OCI-LY1 (cell line): ENCODE measurements around the gene SOST.

Experiments
- H2AFZ ChIP-seq: fragments of 200-600 bp; sonication (generic), shearing (Covaris generic); 2 replicates; pipeline ENCODE4 v1.6.0; 2014; ENCODE audit warnings: antibody characterized with exemption, mild to moderate bottlenecking, low read length
- H3F3A ChIP-seq: fragments of 200-600 bp; sonication (generic), shearing (Covaris generic); 2 replicates; pipeline ENCODE4 v1.6.0; 2014; ENCODE audit warnings: mild to moderate bottlenecking, antibody characterized with exemption, low read length, moderate library complexity; ENCODE audit not compliant: insufficient read depth
- H3K27ac ChIP-seq: fragments of 200-600 bp; sonication (generic); 2 replicates; pipeline ENCODE4 v1.5.1; 2014; ENCODE audit warnings: low read length, mixed run types, mild to moderate bottlenecking, low read depth; ENCODE audit not compliant: poor library complexity, severe bottlenecking
- H3K27me3 ChIP-seq: fragments of 200-600 bp; sonication (generic); 2 replicates; pipeline ENCODE4 v1.6.0; 2014; ENCODE audit warnings: antibody characterized with exemption, mild to moderate bottlenecking, low read length, moderate library complexity; ENCODE audit not compliant: insufficient read depth
- H3K36me3 ChIP-seq: fragments of 200-600 bp; sonication (generic); 2 replicates; pipeline ENCODE4 v1.6.1; 2014; ENCODE audit warnings: mild to moderate bottlenecking, antibody characterized with exemption, low read length, moderate library complexity, mixed read lengths; ENCODE audit not compliant: insufficient read depth
- H3K4me1 ChIP-seq: fragments of 200-600 bp; sonication (generic); 2 replicates; pipeline ENCODE4 v1.5.1; 2014; ENCODE audit warnings: mild to moderate bottlenecking, low read length, moderate library complexity; ENCODE audit not compliant: insufficient read depth, severe bottlenecking
- H3K4me2 ChIP-seq: fragments of 200-600 bp; sonication (generic), shearing (Covaris generic); 2 replicates; pipeline ENCODE4 v1.6.1; 2014; ENCODE audit warnings: low read length
- H3K4me3 ChIP-seq: fragments of 200-600 bp; sonication (generic); 2 replicates; pipeline ENCODE4 v1.5.1; 2014; ENCODE audit warnings: low read length, low read depth, mild to moderate bottlenecking, mixed read lengths; ENCODE audit not compliant: poor library complexity, severe bottlenecking
- H3K79me2 ChIP-seq: fragments of 200-600 bp; shearing (Covaris generic); 2 replicates; pipeline ENCODE4 v1.6.1; 2016; ENCODE audit warnings: mixed run types, low read length, mixed read lengths; ENCODE audit not compliant: insufficient read depth
- H3K9ac ChIP-seq: fragments of 200-600 bp; sonication (generic), shearing (Covaris generic); 2 replicates; pipeline ENCODE4 v1.6.1; 2014; ENCODE audit warnings: mild to moderate bottlenecking, low read length, mixed read lengths
- H3K9me2 ChIP-seq: fragments of 200-600 bp; sonication (generic), shearing (Covaris generic); 2 replicates; pipeline ENCODE4 v1.6.1; 2014; ENCODE audit warnings: low read depth, mild to moderate bottlenecking, low read length, mixed read lengths
- H3K9me3 ChIP-seq: fragments of 200-600 bp; shearing (Covaris generic); 2 replicates; pipeline ENCODE4 v1.6.1; 2014; ENCODE audit warnings: low read length, mixed read lengths
- H4K20me1 ChIP-seq: fragments of 200-600 bp; sonication (generic), shearing (Covaris generic); 2 replicates; pipeline ENCODE4 v1.6.0; 2016; ENCODE audit warnings: mild to moderate bottlenecking, low read length; ENCODE audit not compliant: insufficient read depth
- CTCF ChIP-seq: fragments of 200-600 bp; sonication (generic), shearing (Covaris generic); IDR thresholded peaks from 2 replicates; pipeline ENCODE4 v1.5.1; 2017; ENCODE audit warnings: mild to moderate bottlenecking, antibody characterized with exemption, low read length, moderate library complexity, mixed read lengths
- EZH2 ChIP-seq: fragments of 200-600 bp; sonication (generic), shearing (Covaris generic); IDR thresholded peaks from 2 replicates; pipeline ENCODE4 v1.8.0; 2017; ENCODE audit warnings: borderline replicate concordance, mixed run types, mild to moderate bottlenecking, antibody characterized with exemption, low read length, moderate library complexity, mixed read lengths

The SOST gene

GRCh38 chr17:43771463-43771862 is 12.9 kb upstream of the SOST start:
- H3K4me1 ChIP-seq, result no peaks in the 10 kb centered on the region
- no peaks in the 10 kb centered on the region for H3F3A ChIP-seq
- no peak overlapping the region for H3K27ac ChIP-seq
- no peaks in the 10 kb centered on the region for H4K20me1 ChIP-seq
- no peak overlapping the region for H3K4me3 ChIP-seq
- no peaks in the 10 kb centered on the region for H3K27me3 ChIP-seq
- peaks cover 8% of the 10 kb centered on the region for H3K36me3 ChIP-seq
- TF ChIP-seq CTCF, result no peak
- no peak overlapping the region for H3K9ac ChIP-seq
- H3K9me3 ChIP-seq, result no peaks in the 10 kb centered on the region
- no peaks in the 10 kb centered on the region for H3K9me2 ChIP-seq
- no peak overlapping the region for H3K4me2 ChIP-seq
- H2AFZ ChIP-seq, result no peak overlapping the region
- H3K79me2 ChIP-seq, result no peaks in the 10 kb centered on the region

- no peak overlapping the region for H3K4me3 ChIP-seq
- no peak for TF ChIP-seq EZH2
- TF ChIP-seq CTCF, result no peak
- no peak overlapping the region for H3K9ac ChIP-seq
- no peaks in the 10 kb centered on the region for H4K20me1 ChIP-seq
- peaks cover 8% of the 10 kb centered on the region for H3K36me3 ChIP-seq
- no peaks in the 10 kb centered on the region for H3K27me3 ChIP-seq
- H2AFZ ChIP-seq, result no peak overlapping the region
- H3K79me2 ChIP-seq, result no peaks in the 10 kb centered on the region
- no peaks in the 10 kb centered on the region for H3K4me1 ChIP-seq
- H3K4me2 ChIP-seq, result no peak overlapping the region
- no peak overlapping the region for H3K27ac ChIP-seq
- H3K9me3 ChIP-seq, result no peaks in the 10 kb centered on the region
- no peaks in the 10 kb centered on the region for H3K9me2 ChIP-seq
- no peaks in the 10 kb centered on the region for H3F3A ChIP-seq
Observed at GRCh38 chr17:43770957-43771356, 12.4 kb upstream of the SOST start.

GRCh38 chr17:43769859-43770258 is 11.3 kb upstream of the SOST start:
- TF ChIP-seq CTCF (no peak), EZH2 (no peak)
- Histone ChIP-seq H3F3A (no peaks in the 10 kb centered on the region), H3K4me2 (no peak overlapping the region), H3K4me3 (no peak overlapping the region), H4K20me1 (no peaks in the 10 kb centered on the region), H3K27ac (no peak overlapping the region), H3K79me2 (no peaks in the 10 kb centered on the region), H3K9ac (no peak overlapping the region), H3K4me1 (no peaks in the 10 kb centered on the region), H3K27me3 (no peaks in the 10 kb centered on the region), H3K36me3 (peaks cover 8% of the 10 kb centered on the region), H2AFZ (no peak overlapping the region), H3K9me2 (no peaks in the 10 kb centered on the region), H3K9me3 (no peaks in the 10 kb centered on the region)
